ENCODE data around the gene PARD3.

PARD3 gene

DNA sequence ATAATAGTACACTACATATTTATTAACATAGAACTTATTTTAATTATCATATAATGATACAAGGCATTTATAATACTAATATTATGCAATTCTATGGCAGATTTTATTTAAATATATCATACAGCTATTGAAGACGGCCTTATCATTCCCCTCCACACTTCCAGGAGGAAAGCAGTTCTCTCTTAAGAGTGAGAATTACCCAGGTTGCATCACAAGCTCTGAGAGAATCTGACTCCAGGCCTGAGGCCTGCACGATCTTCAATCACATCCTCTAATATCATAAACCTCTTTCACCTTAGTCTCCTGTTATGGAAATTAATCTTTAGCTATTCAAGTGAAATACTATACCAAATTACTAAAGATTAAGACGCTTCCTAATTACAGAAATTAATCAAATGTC, 564.4 kb downstream of the PARD3 start:
- H3K4me3 ChIP-seq (ENCODE audit: low read depth, low read length) = no peak overlapping the region
- DNase-seq (ENCODE audit: low read depth) = no peak
- TF ChIP-seq, protein P1, sequence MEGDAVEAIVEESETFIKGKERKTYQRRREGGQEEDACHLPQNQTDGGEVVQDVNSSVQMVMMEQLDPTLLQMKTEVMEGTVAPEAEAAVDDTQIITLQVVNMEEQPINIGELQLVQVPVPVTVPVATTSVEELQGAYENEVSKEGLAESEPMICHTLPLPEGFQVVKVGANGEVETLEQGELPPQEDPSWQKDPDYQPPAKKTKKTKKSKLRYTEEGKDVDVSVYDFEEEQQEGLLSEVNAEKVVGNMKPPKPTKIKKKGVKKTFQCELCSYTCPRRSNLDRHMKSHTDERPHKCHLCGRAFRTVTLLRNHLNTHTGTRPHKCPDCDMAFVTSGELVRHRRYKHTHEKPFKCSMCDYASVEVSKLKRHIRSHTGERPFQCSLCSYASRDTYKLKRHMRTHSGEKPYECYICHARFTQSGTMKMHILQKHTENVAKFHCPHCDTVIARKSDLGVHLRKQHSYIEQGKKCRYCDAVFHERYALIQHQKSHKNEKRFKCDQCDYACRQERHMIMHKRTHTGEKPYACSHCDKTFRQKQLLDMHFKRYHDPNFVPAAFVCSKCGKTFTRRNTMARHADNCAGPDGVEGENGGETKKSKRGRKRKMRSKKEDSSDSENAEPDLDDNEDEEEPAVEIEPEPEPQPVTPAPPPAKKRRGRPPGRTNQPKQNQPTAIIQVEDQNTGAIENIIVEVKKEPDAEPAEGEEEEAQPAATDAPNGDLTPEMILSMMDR (IDR thresholded peaks at IDR 0.05; ENCODE audit: low read depth, low read length, missing control alignments) = no peak

DNA sequence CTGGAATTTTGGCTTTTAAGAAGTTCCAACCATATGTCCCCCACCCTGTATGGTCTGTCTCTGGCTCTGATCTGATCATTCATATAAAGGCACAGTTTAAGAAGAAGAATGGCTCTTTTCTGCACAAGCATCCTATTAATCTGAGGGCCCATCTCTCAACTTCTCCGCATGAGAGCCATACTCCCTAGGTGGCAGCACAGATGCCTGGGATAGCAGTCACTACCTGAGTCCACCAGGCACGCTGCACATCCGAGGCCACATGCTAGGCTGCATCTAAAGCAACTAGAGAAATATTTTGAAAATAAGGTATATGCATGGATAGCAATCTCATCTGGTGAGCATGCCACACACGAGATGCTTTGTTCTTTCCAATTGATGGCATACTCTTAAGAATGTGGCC, 565.5 kb downstream of the PARD3 start:
- H3K4me3 ChIP-seq (ENCODE audit: low read depth, low read length) = no peak overlapping the region
- TF ChIP-seq, protein P1 (IDR thresholded peaks at IDR 0.05; ENCODE audit: low read depth, low read length, missing control alignments) = peak; percentile 26
- no peak for DNase-seq (ENCODE audit: low read depth)

DNA sequence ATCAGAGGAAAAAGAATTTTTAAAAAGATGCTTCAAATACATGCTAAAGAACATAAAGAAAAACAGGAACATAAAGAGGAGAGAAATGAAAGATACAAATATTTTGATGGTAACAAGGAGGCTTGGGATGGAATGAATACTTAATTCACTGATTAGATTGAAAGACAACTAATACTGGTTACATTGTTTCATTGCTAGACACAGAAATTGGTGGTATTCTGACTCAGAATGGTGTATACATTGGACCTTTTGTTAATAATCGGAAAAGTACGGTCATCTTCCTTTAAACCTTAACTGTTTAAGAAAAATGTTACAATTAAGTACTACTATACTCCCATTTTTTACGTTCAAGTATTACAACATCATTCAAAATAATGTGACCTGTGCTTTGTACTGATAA, 567.5 kb downstream of the PARD3 start:
- no peak for DNase-seq (ENCODE audit: low read depth)
- TF ChIP-seq, protein P1 (IDR thresholded peaks at IDR 0.05; ENCODE audit: low read depth, low read length, missing control alignments) = no peak
- no peak overlapping the region for H3K4me3 ChIP-seq (ENCODE audit: low read depth, low read length)

GRCh38 chr10:34244756-34245484, 570.2 kb downstream of the PARD3 start:
- TF ChIP-seq, protein P1 (IDR thresholded peaks at IDR 0.05; ENCODE audit: low read depth, low read length, missing control alignments) = no peak
- no peak overlapping the region for H3K4me3 ChIP-seq (ENCODE audit: low read depth, low read length)
- DNase-seq (ENCODE audit: low read depth) = no peak

- H3K4me3 ChIP-seq (ENCODE audit: low read depth, low read length) = no peak overlapping the region
- DNase-seq (ENCODE audit: low read depth) = no peak
- TF ChIP-seq, protein P1 (IDR thresholded peaks at IDR 0.05; ENCODE audit: low read depth, low read length, missing control alignments) = no peak
Observed at GRCh38 chr10:34241226-34242000, 573.7 kb downstream of the PARD3 start.

- no peak for DNase-seq (ENCODE audit: low read depth)
- H3K4me3 ChIP-seq (ENCODE audit: low read depth, low read length) = no peak overlapping the region
- TF ChIP-seq, protein P1 (IDR thresholded peaks at IDR 0.05; ENCODE audit: low read depth, low read length, missing control alignments) = no peak
Observed at GRCh38 chr10:34240039-34240438, 575.1 kb downstream of the PARD3 start.

Data from GM12864 (cell line).